ENCODE measurements around the gene PXMP2. TPM values are rescaled to one million over a fixed set of nuclear protein-coding genes. Genes with fewer than 3 reads are reported as not detected.

Gene PXMP2
- total RNA-seq, 1 donor from 2014 or later, result 34.8 TPM

DNA sequence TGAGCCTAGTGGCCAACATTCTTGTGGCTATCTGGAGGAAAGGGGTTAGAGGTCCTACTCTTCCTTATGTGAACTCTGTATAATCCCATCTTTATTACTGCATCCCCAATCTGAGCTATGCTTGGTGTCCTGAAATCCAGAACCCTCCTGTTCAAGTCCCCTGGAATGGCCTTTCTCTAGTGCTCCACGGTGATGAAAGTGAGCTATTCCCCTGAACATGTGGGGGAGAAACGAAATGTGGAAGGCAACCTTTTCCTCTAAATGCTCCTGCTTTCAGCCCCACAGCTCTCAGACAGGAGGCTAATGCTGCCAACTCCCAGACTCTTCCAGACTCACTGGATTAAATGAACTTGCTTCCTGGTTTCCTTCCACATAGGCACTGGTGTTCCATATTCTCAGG is 20.8 kb downstream of the PXMP2 start:
- H3K36me3 ChIP-seq (ENCODE audit: control insufficient read depth, insufficient read depth, low read length), result no peaks in the 10 kb centered on the region
- H3K27me3 ChIP-seq (ENCODE audit: control insufficient read depth, insufficient read depth, low read length), result no peaks in the 10 kb centered on the region
- no peak for DNase-seq (ENCODE audit: low read depth)
- TF ChIP-seq, protein P1, sequence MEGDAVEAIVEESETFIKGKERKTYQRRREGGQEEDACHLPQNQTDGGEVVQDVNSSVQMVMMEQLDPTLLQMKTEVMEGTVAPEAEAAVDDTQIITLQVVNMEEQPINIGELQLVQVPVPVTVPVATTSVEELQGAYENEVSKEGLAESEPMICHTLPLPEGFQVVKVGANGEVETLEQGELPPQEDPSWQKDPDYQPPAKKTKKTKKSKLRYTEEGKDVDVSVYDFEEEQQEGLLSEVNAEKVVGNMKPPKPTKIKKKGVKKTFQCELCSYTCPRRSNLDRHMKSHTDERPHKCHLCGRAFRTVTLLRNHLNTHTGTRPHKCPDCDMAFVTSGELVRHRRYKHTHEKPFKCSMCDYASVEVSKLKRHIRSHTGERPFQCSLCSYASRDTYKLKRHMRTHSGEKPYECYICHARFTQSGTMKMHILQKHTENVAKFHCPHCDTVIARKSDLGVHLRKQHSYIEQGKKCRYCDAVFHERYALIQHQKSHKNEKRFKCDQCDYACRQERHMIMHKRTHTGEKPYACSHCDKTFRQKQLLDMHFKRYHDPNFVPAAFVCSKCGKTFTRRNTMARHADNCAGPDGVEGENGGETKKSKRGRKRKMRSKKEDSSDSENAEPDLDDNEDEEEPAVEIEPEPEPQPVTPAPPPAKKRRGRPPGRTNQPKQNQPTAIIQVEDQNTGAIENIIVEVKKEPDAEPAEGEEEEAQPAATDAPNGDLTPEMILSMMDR (IDR thresholded peaks at IDR 0.05; ENCODE audit: insufficient read depth, low read length, poor library complexity, severe bottlenecking), result no peak
- no peak overlapping the region for H3K4me3 ChIP-seq (ENCODE audit: low read depth, low read length)

DNA sequence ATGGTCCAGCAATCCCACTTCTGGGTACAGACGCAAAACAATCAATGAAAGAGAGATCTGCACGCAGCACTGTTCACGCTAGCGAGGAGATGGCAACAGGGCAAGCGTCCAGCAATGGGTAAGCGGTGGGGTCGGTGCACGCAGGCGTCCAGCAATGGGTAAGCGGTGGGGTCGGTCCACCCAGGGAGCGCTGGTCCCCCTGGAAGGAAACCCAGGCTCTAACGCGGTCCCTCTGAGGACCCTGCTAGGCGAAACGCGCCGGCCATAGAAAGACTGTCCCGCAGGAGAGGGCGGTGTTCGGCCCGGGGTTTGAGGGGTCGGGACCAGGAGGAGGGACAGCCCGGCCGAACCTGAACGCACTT is 22.6 kb downstream of the PXMP2 start:
- TF ChIP-seq, protein P1 (IDR thresholded peaks at IDR 0.05; ENCODE audit: insufficient read depth, low read length, poor library complexity, severe bottlenecking), result no peak
- Histone ChIP-seq H3K27me3 (ENCODE audit: control insufficient read depth, insufficient read depth, low read length) (no peaks in the 10 kb centered on the region), H3K36me3 (ENCODE audit: control insufficient read depth, insufficient read depth, low read length) (no peaks in the 10 kb centered on the region), H3K4me3 (ENCODE audit: low read depth, low read length) (peak overlapping the region; percentile 93)
- DNase-seq (ENCODE audit: low read depth), result no peak

DNA sequence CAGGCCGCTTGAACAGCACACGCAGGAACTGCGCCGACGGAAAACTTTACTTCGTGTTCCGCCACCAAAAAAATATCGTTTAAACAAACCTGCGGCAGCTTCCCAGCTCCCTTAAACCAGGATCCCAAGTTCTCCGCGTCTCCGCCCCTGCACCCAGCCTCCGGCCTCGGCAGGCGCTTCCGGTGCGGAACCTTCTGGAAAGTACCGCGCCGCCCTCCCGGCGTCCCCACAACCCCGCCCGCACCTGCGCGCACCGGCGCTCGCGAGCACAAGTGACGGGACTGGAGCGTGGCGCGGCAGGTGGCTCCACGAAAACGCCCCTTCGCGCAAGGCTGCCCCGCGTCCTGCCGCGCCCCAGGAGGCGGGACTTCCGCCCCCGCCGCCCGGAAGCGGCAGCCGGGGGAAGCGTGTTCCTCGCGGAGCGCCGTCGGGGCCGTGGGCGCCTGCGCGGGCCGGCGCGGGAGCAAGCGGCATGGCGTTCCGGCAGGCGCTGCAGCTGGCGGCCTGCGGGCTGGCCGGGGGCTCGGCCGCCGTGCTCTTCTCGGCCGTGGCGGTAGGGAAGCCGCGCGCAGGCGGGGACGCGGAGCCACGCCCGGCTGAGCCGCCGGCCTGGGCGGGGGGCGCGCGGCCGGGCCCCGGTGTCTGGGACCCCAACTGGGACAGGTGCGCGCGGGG is 23.2 kb downstream of the PXMP2 start, which contains the start of gene PGAM5:
Gene PGAM5 (plus strand): TSS at position 438 of the 675 bp plus-strand sequence. CDS start 35 bp downstream, at position 473.
- peak within 1 kb of the TSS; percentile 93 for H3K4me3 ChIP-seq (ENCODE audit: low read depth, low read length)
- TF ChIP-seq, protein P1 (IDR thresholded peaks at IDR 0.05; ENCODE audit: insufficient read depth, low read length, poor library complexity, severe bottlenecking), result no peak
- DNase-seq (ENCODE audit: low read depth), result peak; percentile 60
- no peaks in the 10 kb centered on the region for H3K36me3 ChIP-seq (ENCODE audit: control insufficient read depth, insufficient read depth, low read length)
- H3K27me3 ChIP-seq (ENCODE audit: control insufficient read depth, insufficient read depth, low read length), result no peaks in the 10 kb centered on the region

DNA sequence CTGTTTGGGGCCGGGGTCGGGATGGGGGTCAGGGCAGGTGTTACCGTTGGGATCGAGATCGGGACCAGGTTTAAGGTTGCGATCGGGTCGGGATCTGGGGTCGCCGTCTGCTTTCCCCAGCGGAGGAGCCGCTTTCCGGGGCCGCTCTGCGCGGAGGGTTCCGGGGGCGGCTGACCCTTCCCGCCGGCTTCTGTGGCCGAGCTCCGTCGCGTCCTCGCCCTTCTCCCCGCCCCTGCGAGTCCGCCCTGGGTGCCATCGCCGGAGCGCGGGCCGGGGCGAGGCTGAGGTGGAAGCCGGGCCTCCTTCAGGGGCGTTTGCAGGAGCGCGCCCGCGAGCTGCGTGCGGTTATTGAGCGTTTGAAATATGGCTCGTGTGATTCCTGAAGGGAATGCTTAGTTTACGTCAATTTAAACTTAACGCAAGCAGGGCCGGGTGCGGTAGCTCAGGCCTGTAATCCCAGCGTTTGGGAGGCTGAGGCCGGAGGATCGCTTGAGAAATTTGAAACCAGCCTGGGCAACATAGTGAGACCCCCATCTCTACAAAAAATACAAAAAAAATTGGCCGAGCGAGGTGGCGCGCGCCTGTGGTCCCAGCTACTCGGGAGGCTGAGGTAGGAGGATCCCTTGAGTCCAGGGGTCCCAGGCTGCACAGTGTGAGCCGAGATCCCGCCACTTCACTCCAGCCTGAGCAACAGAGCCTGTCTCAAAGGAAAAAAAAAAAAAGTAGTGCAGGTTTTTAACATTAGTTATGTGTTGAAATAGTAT is 23.9 kb downstream of the PXMP2 start:
- no peak for DNase-seq (ENCODE audit: low read depth)
- Histone ChIP-seq H3K36me3 (ENCODE audit: control insufficient read depth, insufficient read depth, low read length) (no peaks in the 10 kb centered on the region), H3K27me3 (ENCODE audit: control insufficient read depth, insufficient read depth, low read length) (no peaks in the 10 kb centered on the region), H3K4me3 (ENCODE audit: low read depth, low read length) (peak overlapping the region; percentile 93)
- TF ChIP-seq, protein P1 (IDR thresholded peaks at IDR 0.05; ENCODE audit: insufficient read depth, low read length, poor library complexity, severe bottlenecking), result no peak

DNA sequence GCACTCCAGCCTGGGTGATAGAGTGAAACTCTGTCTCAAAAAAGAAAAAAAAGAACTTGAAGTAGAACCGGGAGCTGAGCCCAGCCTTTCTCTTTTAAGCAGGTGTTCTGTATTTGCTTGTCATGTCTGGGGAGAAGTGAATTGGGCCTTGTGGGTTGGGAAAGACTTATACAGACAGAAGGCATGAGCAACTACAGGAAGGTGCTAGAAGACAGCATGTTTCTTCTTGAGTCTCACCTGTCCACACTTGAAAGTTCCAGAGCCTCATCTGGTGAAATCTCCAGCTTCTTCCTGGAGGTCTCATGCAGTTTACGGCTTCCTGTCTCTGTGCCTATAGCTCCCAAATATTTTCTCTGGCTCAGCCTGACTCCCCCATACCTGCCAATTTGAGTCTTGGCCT is 25.7 kb downstream of the PXMP2 start:
- Histone ChIP-seq H3K4me3 (ENCODE audit: low read depth, low read length) (no peak overlapping the region), H3K36me3 (ENCODE audit: control insufficient read depth, insufficient read depth, low read length) (no peaks in the 10 kb centered on the region), H3K27me3 (ENCODE audit: control insufficient read depth, insufficient read depth, low read length) (no peaks in the 10 kb centered on the region)
- DNase-seq (ENCODE audit: low read depth), result no peak
- TF ChIP-seq, protein P1 (IDR thresholded peaks at IDR 0.05; ENCODE audit: insufficient read depth, low read length, poor library complexity, severe bottlenecking), result no peak
